IMR-90 (cell line): Measurements from ENCODE around the gene INPP4A. TPM values are rescaled to one million over a fixed set of nuclear protein-coding genes. Genes with fewer than 3 reads are reported as not detected.

ENCODE experiments used
- ATAC-seq: fragments of 200-7000 bp; cut with Tn5 transposase; 2 replicates; pipeline ENCODE4 v1.9.1; 2020; ENCODE audit warnings: low read depth, mild to moderate bottlenecking, moderate library complexity
- BruUV-seq: library from RNA; stranded (reverse); fragments of 400-500 nt; replicated peaks from 2 replicates; lab custom pipeline; 2021; lab: Mats Ljungman, UMichigan
- CTCF ChIA-PET: fragments of 300-600 bp; formaldehyde crosslinking; extraction: SDS; loops from one replicate; lab custom pipeline; 2021; ENCODE audit warnings: antibody characterized with exemption; lab: Yijun Ruan, JAX
- POLR2A ChIA-PET: fragments of 300-600 bp; sonication (Branson Sonifier 250); formaldehyde crosslinking; loops from one replicate; lab custom pipeline; 2022; ENCODE audit warnings: antibody characterized with exemption; ENCODE audit not compliant: unreplicated experiment; lab: Charles Lee
- DNase-seq: peaks from one replicate; pipeline ENCODE4 v3.0.0; 2013
- H2AFZ ChIP-seq: replicated peaks from 2 replicates; pipeline ENCODE3; 2013; ENCODE audit warnings: low read length, mild to moderate bottlenecking; ENCODE audit not compliant: poor library complexity
- H2AK5ac ChIP-seq: 2 replicates; pipeline ENCODE4 v1.6.1; 2013; ENCODE audit warnings: low read depth, low read length, inconsistent platforms
- H2AK9ac ChIP-seq: replicated peaks from 2 replicates; pipeline ENCODE3; 2013; ENCODE audit warnings: mild to moderate bottlenecking, low read depth, low read length, moderate library complexity; ENCODE audit not compliant: poor library complexity
- H2BK120ac ChIP-seq: 2 replicates; pipeline ENCODE4 v1.6.1; 2013; ENCODE audit warnings: low read depth, low read length, inconsistent platforms
- H2BK15ac ChIP-seq: 3 replicates; pipeline ENCODE4 v1.6.1; 2013; ENCODE audit warnings: low read depth, low read length, inconsistent platforms
- H2BK20ac ChIP-seq: 2 replicates; pipeline ENCODE4 v1.6.1; 2013; ENCODE audit warnings: low read depth, mild to moderate bottlenecking, inconsistent platforms, low read length, moderate library complexity
- H2BK5ac ChIP-seq: 2 replicates; pipeline ENCODE4 v1.6.1; 2013; ENCODE audit warnings: mild to moderate bottlenecking, low read depth, low read length, inconsistent platforms; ENCODE audit not compliant: poor library complexity, severe bottlenecking
- H3K14ac ChIP-seq: replicated peaks from 2 replicates; pipeline ENCODE4 v1.6.1; 2013; ENCODE audit warnings: low read depth, low read length, inconsistent platforms
- H3K18ac ChIP-seq: 2 replicates; pipeline ENCODE4 v1.6.1; 2013; ENCODE audit warnings: low read depth, low read length, control low read depth
- H3K23ac ChIP-seq: 2 replicates; pipeline ENCODE4 v1.6.1; 2013; ENCODE audit warnings: low read depth, low read length, inconsistent platforms
- H3K27ac ChIP-seq: 2 replicates; pipeline ENCODE4 v1.5.1; 2013; ENCODE audit warnings: mild to moderate bottlenecking, control low read depth, low read length; ENCODE audit not compliant: insufficient read depth
- H3K27me3 ChIP-seq: 2 replicates; pipeline ENCODE4 v1.6.1; 2013; ENCODE audit warnings: low read length; ENCODE audit not compliant: control insufficient read depth, insufficient read depth
- H3K36me3 ChIP-seq: 2 replicates; pipeline ENCODE4 v1.6.1; 2013; ENCODE audit warnings: low read length, mixed read lengths; ENCODE audit not compliant: control insufficient read depth, insufficient read depth
- H3K4ac ChIP-seq: 2 replicates; pipeline ENCODE4 v1.6.1; 2013; ENCODE audit warnings: low read depth, low read length, inconsistent platforms
- H3K4me1 ChIP-seq: 2 replicates; pipeline ENCODE4 v1.6.1; 2013; ENCODE audit warnings: low read length, mixed read lengths; ENCODE audit not compliant: control insufficient read depth, insufficient read depth
- H3K4me2 ChIP-seq: 2 replicates; pipeline ENCODE4 v1.6.1; 2013; ENCODE audit warnings: low read depth, mild to moderate bottlenecking, control low read depth, low read length, moderate library complexity
- H3K4me3 ChIP-seq: 2 replicates; pipeline ENCODE4 v1.5.1; 2013; ENCODE audit warnings: low read depth, mild to moderate bottlenecking, control low read depth, low read length, moderate library complexity; ENCODE audit not compliant: insufficient read depth
- H3K56ac ChIP-seq: 2 replicates; pipeline ENCODE4 v1.6.1; 2013; ENCODE audit warnings: low read length, inconsistent platforms; ENCODE audit not compliant: insufficient read depth; ENCODE audit errors: extremely low read depth
- H3K79me1 ChIP-seq, 2 experiments: 2 replicates each; pipeline ENCODE4 v1.6.1; 2013; ENCODE audit warnings: low read length in 2 of 2, inconsistent platforms in 1 of 2, low read depth in 1 of 2
- H3K9ac ChIP-seq: 2 replicates; pipeline ENCODE4 v1.6.1; 2013; ENCODE audit warnings: low read depth, low read length, control low read depth
- H3K9me1 ChIP-seq: 2 replicates; pipeline ENCODE4 v1.6.1; 2013; ENCODE audit warnings: low read length, inconsistent platforms; ENCODE audit not compliant: insufficient read depth
- H3K9me3 ChIP-seq: 2 replicates; pipeline ENCODE4 v1.6.1; 2013; ENCODE audit warnings: low read length; ENCODE audit not compliant: control insufficient read depth, insufficient read depth
- H4K20me1 ChIP-seq: 2 replicates; pipeline ENCODE4 v1.6.1; 2013; ENCODE audit warnings: low read length, inconsistent platforms; ENCODE audit not compliant: insufficient read depth
- H4K5ac ChIP-seq: 2 replicates; pipeline ENCODE4 v1.6.1; 2013; ENCODE audit warnings: mild to moderate bottlenecking, low read depth, low read length, control low read depth
- H4K8ac ChIP-seq, 2 experiments: 2 replicates each; pipeline ENCODE4 v1.6.1; 2013; ENCODE audit warnings: low read depth in 2 of 2, low read length in 2 of 2, control low read depth in 1 of 2, inconsistent platforms in 1 of 2
- H4K91ac ChIP-seq: 2 replicates; pipeline ENCODE4 v1.6.1; 2013; ENCODE audit warnings: low read depth, low read length, inconsistent platforms; ENCODE audit not compliant: insufficient read depth
- BHLHE40 ChIP-seq: fragments of 150-350 bp; IDR thresholded peaks from 2 replicates; pipeline ENCODE4 v1.6.1; 2016; ENCODE audit warnings: mild to moderate bottlenecking, low read depth, low read length
- CEBPB ChIP-seq: IDR thresholded peaks from 2 replicates; pipeline ENCODE4 v1.6.1; 2012; ENCODE audit warnings: low read depth, low read length, improper control_type of control experiment
- MAFK ChIP-seq: IDR thresholded peaks from 2 replicates; pipeline ENCODE4 v1.6.1; 2012; ENCODE audit warnings: low read depth, low read length, improper control_type of control experiment
- NFE2L2 ChIP-seq: fragments of 150-350 bp; IDR thresholded peaks from 2 replicates; pipeline ENCODE4 v1.6.1; 2016; ENCODE audit warnings: low read depth, mild to moderate bottlenecking, low read length
- USF2 ChIP-seq: fragments of 150-350 bp; IDR thresholded peaks from 2 replicates; pipeline ENCODE4 v1.6.1; 2017; ENCODE audit warnings: mild to moderate bottlenecking, antibody characterized with exemption, low read length, low read depth
- WGBS, 2 experiments: methylation state at CpG; one replicate each; pipeline versions ENCODE4 v1.1.5 to v1.1.7; 2013; ENCODE audit warnings: missing lambda C conversion rate in 2 of 2; ENCODE audit not compliant: insufficient read length in 1 of 2; ENCODE audit errors: extremely low coverage in 2 of 2; 5-methylcytosine and 5-hydroxymethylcytosine counted together
- dilution Hi-C: fragments of 300-500 bp; cut with HindIII; formaldehyde crosslinking; loops from one replicate; pipeline ENCODE4 v1.14.3; 2018; ENCODE audit warnings: low sequenced_read_pairs; ENCODE audit not compliant: unreplicated experiment
- in situ Hi-C: fragments of 300-500 bp; cut with MboI; formaldehyde crosslinking; loops from 3 replicates; pipeline ENCODE4 v1.14.3; 2019; ENCODE audit warnings: low sequenced_read_pairs, inconsistent platforms, mixed read lengths
- intact Hi-C: fragments of 100-400 bp; cut with micrococcal nuclease; formaldehyde crosslinking; loops from 2 replicates; pipeline ENCODE4 v1.10.0; 2022
- polyA plus RNA-seq, 3 experiments: library from polyadenylated mRNA; depleted of rRNA; stranded (reverse); fragments of >200 nt; gene quantifications; 2 replicates each; pipeline ENCODE4 v1.2.3, GENCODE V29; 2012; ENCODE audit warnings: low replicate concordance in 1 of 3
- total RNA-seq: library from RNA; depleted of rRNA; stranded (reverse); fragments of >200 nt; gene quantifications from 2 replicates; pipeline ENCODE4 v1.2.3, GENCODE V29; 2012

The INPP4A gene
- total and polyA plus RNA-seq, 2 of the 4 experiments (the other 2 are of a cell fraction): 14.5 to 27.1 TPM

DNA sequence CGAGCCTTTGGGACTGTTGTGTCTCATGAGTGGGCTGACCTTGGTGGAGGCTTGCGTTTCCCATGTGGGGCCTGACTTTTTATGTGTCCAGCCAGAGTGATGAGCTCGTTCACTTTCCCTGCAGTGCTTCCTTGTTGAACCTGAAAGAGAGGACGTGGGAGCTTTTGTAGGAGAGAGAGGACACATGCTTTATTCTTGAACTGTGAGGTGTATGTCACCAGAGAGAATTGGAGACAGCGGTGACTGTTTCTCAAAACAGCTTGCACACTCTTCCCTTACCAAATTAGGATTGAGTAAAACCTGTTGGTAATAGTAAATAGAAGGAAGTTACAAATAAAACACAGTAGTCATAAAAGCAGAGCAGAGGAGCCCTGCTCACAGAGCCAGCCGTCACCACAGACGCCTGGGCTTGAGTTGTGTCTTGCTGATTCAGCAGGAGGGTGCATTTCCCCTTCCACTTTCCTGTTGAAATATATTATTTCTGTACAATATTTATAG lies 60.7 kb downstream of the INPP4A start:
- Histone ChIP-seq H3K27ac (no peak overlapping the region), H3K9me3 (no peaks in the 10 kb centered on the region), H4K91ac (no peak overlapping the region), H3K4me1 (peaks cover 26% of the 10 kb centered on the region), H3K4me3 (no peak overlapping the region), H4K5ac (no peak overlapping the region), H2AFZ (no peak overlapping the region), H3K56ac (no peak overlapping the region), H3K27me3 (no peaks in the 10 kb centered on the region), H2BK5ac (no peak overlapping the region), H4K8ac (no peak overlapping the region), H3K4me2 (no peak overlapping the region), H2BK20ac (no peak overlapping the region), H4K20me1 (peaks cover 18% of the 10 kb centered on the region), H2AK9ac (no peak overlapping the region), H2BK120ac (no peak overlapping the region), H3K4ac (no peak overlapping the region), H3K79me1 (peaks cover 12 to 71% of the 10 kb centered on the region in 2 experiments), H3K36me3 (no peaks in the 10 kb centered on the region), H3K18ac (no peak overlapping the region), H3K9ac (no peak overlapping the region), H2BK15ac (no peak overlapping the region), H3K23ac (no peak overlapping the region), H2AK5ac (no peak overlapping the region), H3K14ac (no peak overlapping the region), H3K9me1 (peaks cover 23% of the 10 kb centered on the region; the same call in 1 of the 2 replicates)
- POLR2A ChIA-PET: no interaction called here
- no TSS peak for BruUV-seq
- TF ChIP-seq USF2 (no peak), NFE2L2 (no peak), MAFK (0 out of 2 replicates have a peak, but pooled peaks have one; percentile 26), CEBPB (no peak), BHLHE40 (no peak)
- DNase-seq (no peak), ATAC-seq (no peak)
- dilution Hi-C loops: no loop called here
- CTCF ChIA-PET: interaction anchor here (1.1 kb wide), 1 partner anchor 12 kb away, joined by 3 read pairs; no protein-coding TSS in a partner anchor
- in situ Hi-C loops: no loop called here
- 100% methylated on average over 1 of the region's 7 CpGs; no CpG with 5 or more reads in 1 of the 2 experiments for WGBS, 2 experiments
- intact Hi-C loops: no loop called here
